ENCODE results near the gene CFAP68. TPM values are rescaled to one million over a fixed set of nuclear protein-coding genes. Genes with fewer than 3 reads are reported as not detected.
"Not testable (repeated sequence)": the region's sequence is repeated elsewhere in the genome, so short reads cannot be mapped to it uniquely, and the experiment has no call there.

Gene CFAP68
- total RNA-seq, 1 donor from 2014 or later, result 16.1 TPM

- DNase-seq, result peak; percentile 87
These were observed 39.3 kb downstream of the CFAP68 start, which contains the start of gene C11orf52 for GRCh38 chr11:111918390-111919256. C11orf52 (plus strand) TSS chr11:111918913; CDS start chr11:111918973, 60 bp downstream.

- DNase-seq, result no peak
These were observed 41.6 kb downstream of the CFAP68 start for GRCh38 chr11:111920908-111921307.

GRCh38 chr11:111921541-111922230, 42.3 kb downstream of the CFAP68 start:
- no peak for DNase-seq

- DNase-seq, result peak; percentile 67
These were observed 43.5 kb downstream of the CFAP68 start for GRCh38 chr11:111922803-111923202.

GRCh38 chr11:111923351-111923788, 44.0 kb downstream of the CFAP68 start:
- no peak for DNase-seq

- no peak for DNase-seq
These were observed 44.6 kb downstream of the CFAP68 start for GRCh38 chr11:111923951-111924350.

- no peak for DNase-seq
These were observed 46.6 kb downstream of the CFAP68 start for GRCh38 chr11:111925953-111926352.

- peak; percentile 98 for DNase-seq
These were observed 47.4 kb downstream of the CFAP68 start for GRCh38 chr11:111926505-111927391.

GRCh38 chr11:111930472-111930871, 51.1 kb downstream of the CFAP68 start:
- DNase-seq, result no peak

GRCh38 chr11:111932611-111932950, 53.2 kb downstream of the CFAP68 start:
- DNase-seq, result no peak

GRCh38 chr11:111933176-111933575, 53.8 kb downstream of the CFAP68 start:
- DNase-seq, result not testable (repeated sequence)

- DNase-seq, result no peak
These were observed 54.5 kb downstream of the CFAP68 start for GRCh38 chr11:111933872-111934271.

GRCh38 chr11:111934306-111934705, 55.0 kb downstream of the CFAP68 start:
- DNase-seq, result no peak

Small RNA genes lying within 50 kb of the gene (small RNA-seq; reads per million reads assigned to genes)
- gene C11orf52 (ENCODE audit: low replicate concordance), result not detected
- not detected for gene GNG5P3 (ENCODE audit: low replicate concordance)
- gene RNA5SP351 (ENCODE audit: low replicate concordance), result not detected
- not detected for gene RPL37AP8 (ENCODE audit: low replicate concordance)

Other genes starting within 250 kb of the CFAP68 start
- gene PPP2R1B, start 113.2 kb upstream of the CFAP68 start, total RNA-seq, result 20.6 TPM
- 35.2 TPM for gene ALG9, start 8.0 kb upstream of the CFAP68 start, total RNA-seq
- 3.7 TPM for gene FDXACB1, start 376 bp upstream of the CFAP68 start, total RNA-seq
- 90.5 TPM for gene CRYAB, start 32.2 kb downstream of the CFAP68 start, total RNA-seq
- 3.8 TPM for gene HSPB2, start 33.2 kb downstream of the CFAP68 start, total RNA-seq
- gene C11orf52, start 39.4 kb downstream of the CFAP68 start, total RNA-seq, result 1.8 TPM
- 53.1 TPM for gene DIXDC1, start 57.8 kb downstream of the CFAP68 start, total RNA-seq
- gene DLAT, start 145.9 kb downstream of the CFAP68 start, total RNA-seq, result 77.1 TPM
- gene PIH1D2, start 194.5 kb downstream of the CFAP68 start, total RNA-seq, result 2.2 TPM
- gene NKAPD1, start 194.8 kb downstream of the CFAP68 start, total RNA-seq, result 31.1 TPM
- gene TIMM8B, start 207.2 kb downstream of the CFAP68 start, total RNA-seq, result 37.7 TPM
- gene SDHD, start 207.3 kb downstream of the CFAP68 start, total RNA-seq, result 190 TPM

Measured in tongue (tissue), 3 donors.